ENCODE results near the gene CYP2D6.

The CYP2D6 gene

GRCh38 chr22:42090596-42091454 is 39.8 kb downstream of the CYP2D6 start, which contains the start of gene NDUFA6:
TSS of gene NDUFA6 (minus strand) at chr22:42090772. CDS start at chr22:42090744, 28 bp downstream.
- Histone ChIP-seq H3K9me3 (ENCODE audit: insufficient read depth, low read depth, low read length) (no peaks in the 10 kb centered on the region), H3K36me3 (ENCODE audit: insufficient read depth, low read depth, low read length) (peaks cover 23% of the 10 kb centered on the region), H3K4me1 (ENCODE audit: insufficient read depth, low read length) (no peaks in the 10 kb centered on the region; the same call in 1 of the 2 replicates), H3K27ac (ENCODE audit: low read length) (peak within 1 kb of the TSS; percentile 98), H3K4me3 (ENCODE audit: low read length) (peak within 1 kb of the TSS; percentile 100), H3K9ac (ENCODE audit: low read depth, low read length) (peak within 1 kb of the TSS; percentile 98), H3K27me3 (ENCODE audit: insufficient read depth, low read length) (peaks cover 9% of the 10 kb centered on the region; the same call in 1 of the 2 replicates)

GRCh38 chr22:42086051-42086450 is 44.6 kb downstream of the CYP2D6 start:
- Histone ChIP-seq H3K27ac (ENCODE audit: low read length) (no peak overlapping the region), H3K9me3 (ENCODE audit: insufficient read depth, low read depth, low read length) (no peaks in the 10 kb centered on the region), H3K9ac (ENCODE audit: low read depth, low read length) (no peak overlapping the region), H3K4me1 (ENCODE audit: insufficient read depth, low read length) (no peaks in the 10 kb centered on the region; the same call in 1 of the 2 replicates), H3K27me3 (ENCODE audit: insufficient read depth, low read length) (no peaks in the 10 kb centered on the region), H3K36me3 (ENCODE audit: insufficient read depth, low read depth, low read length) (peaks cover 56% of the 10 kb centered on the region), H3K4me3 (ENCODE audit: low read length) (no peak overlapping the region)

GRCh38 chr22:42084874-42085273 is 45.7 kb downstream of the CYP2D6 start:
- H3K27ac ChIP-seq (ENCODE audit: low read length) = no peak overlapping the region
- H3K4me3 ChIP-seq (ENCODE audit: low read length) = no peak overlapping the region
- no peaks in the 10 kb centered on the region for H3K27me3 ChIP-seq (ENCODE audit: insufficient read depth, low read length)
- H3K36me3 ChIP-seq (ENCODE audit: insufficient read depth, low read depth, low read length) = peaks cover 56% of the 10 kb centered on the region
- H3K9me3 ChIP-seq (ENCODE audit: insufficient read depth, low read depth, low read length) = no peaks in the 10 kb centered on the region
- no peaks in the 10 kb centered on the region for H3K4me1 ChIP-seq (ENCODE audit: insufficient read depth, low read length)
- no peak overlapping the region for H3K9ac ChIP-seq (ENCODE audit: low read depth, low read length)

- Histone ChIP-seq H3K4me3 (ENCODE audit: low read length) (no peak overlapping the region), H3K9ac (ENCODE audit: low read depth, low read length) (no peak overlapping the region), H3K27ac (ENCODE audit: low read length) (no peak overlapping the region), H3K4me1 (ENCODE audit: insufficient read depth, low read length) (peaks cover 8% of the 10 kb centered on the region; the same call in 1 of the 2 replicates), H3K9me3 (ENCODE audit: insufficient read depth, low read depth, low read length) (no peaks in the 10 kb centered on the region), H3K36me3 (ENCODE audit: insufficient read depth, low read depth, low read length) (peaks cover 48% of the 10 kb centered on the region), H3K27me3 (ENCODE audit: insufficient read depth, low read length) (no peaks in the 10 kb centered on the region)
Observed at GRCh38 chr22:42083119-42083518, 47.5 kb downstream of the CYP2D6 start.

- H3K9me3 ChIP-seq (ENCODE audit: insufficient read depth, low read depth, low read length) = no peaks in the 10 kb centered on the region
- H3K36me3 ChIP-seq (ENCODE audit: insufficient read depth, low read depth, low read length) = peaks cover 27% of the 10 kb centered on the region
- peak overlapping the region; percentile 84; the same call in 1 of the 2 replicates for H3K9ac ChIP-seq (ENCODE audit: low read depth, low read length)
- no peaks in the 10 kb centered on the region for H3K27me3 ChIP-seq (ENCODE audit: insufficient read depth, low read length)
- H3K4me1 ChIP-seq (ENCODE audit: insufficient read depth, low read length) = peaks cover 8% of the 10 kb centered on the region; the same call in 1 of the 2 replicates
- no peak overlapping the region for H3K27ac ChIP-seq (ENCODE audit: low read length)
- H3K4me3 ChIP-seq (ENCODE audit: low read length) = peak overlapping the region; percentile 92
Observed at GRCh38 chr22:42080287-42080686, 50.3 kb downstream of the CYP2D6 start.

GRCh38 chr22:42079319-42080251 is 51.0 kb downstream of the CYP2D6 start, which contains the start of gene SMDT1:
TSS of gene SMDT1 (plus strand) at chr22:42079700. CDS start at chr22:42079769, 69 bp downstream.
- peaks cover 20% of the 10 kb centered on the region for H3K36me3 ChIP-seq (ENCODE audit: insufficient read depth, low read depth, low read length)
- H3K4me1 ChIP-seq (ENCODE audit: insufficient read depth, low read length) = peaks cover 8% of the 10 kb centered on the region; the same call in 1 of the 2 replicates
- peak within 1 kb of the TSS; percentile 84; the same call in 1 of the 2 replicates for H3K9ac ChIP-seq (ENCODE audit: low read depth, low read length)
- H3K27me3 ChIP-seq (ENCODE audit: insufficient read depth, low read length) = no peaks in the 10 kb centered on the region; the same call in 1 of the 2 replicates
- peak within 1 kb of the TSS; percentile 92 for H3K4me3 ChIP-seq (ENCODE audit: low read length)
- H3K27ac ChIP-seq (ENCODE audit: low read length) = peak within 1 kb of the TSS; percentile 30
- no peaks in the 10 kb centered on the region for H3K9me3 ChIP-seq (ENCODE audit: insufficient read depth, low read depth, low read length)

- Histone ChIP-seq H3K4me1 (ENCODE audit: insufficient read depth, low read length) (peaks cover 8% of the 10 kb centered on the region; the same call in 1 of the 2 replicates), H3K9ac (ENCODE audit: low read depth, low read length) (peak overlapping the region; percentile 84; the same call in 1 of the 2 replicates), H3K27me3 (ENCODE audit: insufficient read depth, low read length) (peaks cover 3% of the 10 kb centered on the region; the same call in 1 of the 2 replicates), H3K36me3 (ENCODE audit: insufficient read depth, low read depth, low read length) (peaks cover 14% of the 10 kb centered on the region), H3K9me3 (ENCODE audit: insufficient read depth, low read depth, low read length) (no peaks in the 10 kb centered on the region), H3K27ac (ENCODE audit: low read length) (peak overlapping the region; percentile 18), H3K4me3 (ENCODE audit: low read length) (peak overlapping the region; percentile 92)
Observed at GRCh38 chr22:42078469-42079318, 51.9 kb downstream of the CYP2D6 start.

- Histone ChIP-seq H3K4me1 (ENCODE audit: insufficient read depth, low read length) (peaks cover 8% of the 10 kb centered on the region; the same call in 1 of the 2 replicates), H3K4me3 (ENCODE audit: low read length) (no peak overlapping the region), H3K9me3 (ENCODE audit: insufficient read depth, low read depth, low read length) (no peaks in the 10 kb centered on the region), H3K27ac (ENCODE audit: low read length) (no peak overlapping the region), H3K27me3 (ENCODE audit: insufficient read depth, low read length) (peaks cover 11% of the 10 kb centered on the region), H3K9ac (ENCODE audit: low read depth, low read length) (no peak overlapping the region), H3K36me3 (ENCODE audit: insufficient read depth, low read depth, low read length) (peaks cover 3% of the 10 kb centered on the region; the same call in 1 of the 2 replicates)
Observed at GRCh38 chr22:42077486-42078125, 53.0 kb downstream of the CYP2D6 start.

- H3K4me1 ChIP-seq (ENCODE audit: insufficient read depth, low read length) = peaks cover 8% of the 10 kb centered on the region; the same call in 1 of the 2 replicates
- no peaks in the 10 kb centered on the region for H3K9me3 ChIP-seq (ENCODE audit: insufficient read depth, low read depth, low read length)
- no peak overlapping the region for H3K4me3 ChIP-seq (ENCODE audit: low read length)
- H3K27ac ChIP-seq (ENCODE audit: low read length) = no peak overlapping the region
- no peak overlapping the region for H3K9ac ChIP-seq (ENCODE audit: low read depth, low read length)
- H3K36me3 ChIP-seq (ENCODE audit: insufficient read depth, low read depth, low read length) = no peaks in the 10 kb centered on the region
- peaks cover 11% of the 10 kb centered on the region for H3K27me3 ChIP-seq (ENCODE audit: insufficient read depth, low read length)
Observed at GRCh38 chr22:42076764-42077485, 53.7 kb downstream of the CYP2D6 start.

All from iPS-20b (cell line).